GM12874 (cell line): ENCODE results near the gene UTF1.

Experiments used
- TF ChIP-seq, protein P1 (sequence below): IDR thresholded peaks from 2 replicates; pipeline ENCODE4 v1.5.1; 2011; ENCODE audit warnings: low read depth, mild to moderate bottlenecking, control low read depth, low read length, moderate library complexity; ENCODE audit not compliant: insufficient read depth

Gene UTF1

DNA sequence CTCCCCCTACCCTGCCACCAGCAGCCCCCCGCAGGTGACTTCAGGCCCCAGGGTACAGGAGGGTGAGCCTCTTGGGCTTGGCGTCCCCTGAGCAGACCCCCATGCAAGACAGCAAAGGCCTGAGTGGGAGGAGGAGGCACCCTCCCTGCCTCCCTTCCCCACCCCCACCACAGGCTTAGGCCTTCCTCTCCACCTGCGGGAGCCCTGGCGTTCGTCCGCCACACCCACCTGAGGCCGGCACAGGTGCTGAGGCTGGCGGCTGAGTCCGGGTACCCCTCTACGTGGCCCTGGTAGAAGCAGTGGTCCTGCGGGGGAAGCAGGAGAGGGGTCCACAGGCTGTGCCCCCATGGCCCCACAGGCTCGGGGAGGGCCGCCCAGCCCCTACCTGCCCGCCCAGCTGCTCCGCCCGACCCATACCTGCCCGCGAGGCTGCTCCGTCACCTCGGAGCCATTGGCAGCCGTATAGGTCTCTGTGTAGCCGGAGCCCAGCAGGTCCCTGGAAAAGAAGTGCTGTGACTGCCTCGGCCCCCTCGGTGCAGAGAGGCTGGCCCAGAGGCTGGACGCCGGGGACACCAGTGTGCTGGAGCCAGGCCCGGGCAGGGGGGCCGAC, 43.6 kb downstream of the UTF1 start:
- TF ChIP-seq, protein P1, sequence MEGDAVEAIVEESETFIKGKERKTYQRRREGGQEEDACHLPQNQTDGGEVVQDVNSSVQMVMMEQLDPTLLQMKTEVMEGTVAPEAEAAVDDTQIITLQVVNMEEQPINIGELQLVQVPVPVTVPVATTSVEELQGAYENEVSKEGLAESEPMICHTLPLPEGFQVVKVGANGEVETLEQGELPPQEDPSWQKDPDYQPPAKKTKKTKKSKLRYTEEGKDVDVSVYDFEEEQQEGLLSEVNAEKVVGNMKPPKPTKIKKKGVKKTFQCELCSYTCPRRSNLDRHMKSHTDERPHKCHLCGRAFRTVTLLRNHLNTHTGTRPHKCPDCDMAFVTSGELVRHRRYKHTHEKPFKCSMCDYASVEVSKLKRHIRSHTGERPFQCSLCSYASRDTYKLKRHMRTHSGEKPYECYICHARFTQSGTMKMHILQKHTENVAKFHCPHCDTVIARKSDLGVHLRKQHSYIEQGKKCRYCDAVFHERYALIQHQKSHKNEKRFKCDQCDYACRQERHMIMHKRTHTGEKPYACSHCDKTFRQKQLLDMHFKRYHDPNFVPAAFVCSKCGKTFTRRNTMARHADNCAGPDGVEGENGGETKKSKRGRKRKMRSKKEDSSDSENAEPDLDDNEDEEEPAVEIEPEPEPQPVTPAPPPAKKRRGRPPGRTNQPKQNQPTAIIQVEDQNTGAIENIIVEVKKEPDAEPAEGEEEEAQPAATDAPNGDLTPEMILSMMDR, result no peak

DNA sequence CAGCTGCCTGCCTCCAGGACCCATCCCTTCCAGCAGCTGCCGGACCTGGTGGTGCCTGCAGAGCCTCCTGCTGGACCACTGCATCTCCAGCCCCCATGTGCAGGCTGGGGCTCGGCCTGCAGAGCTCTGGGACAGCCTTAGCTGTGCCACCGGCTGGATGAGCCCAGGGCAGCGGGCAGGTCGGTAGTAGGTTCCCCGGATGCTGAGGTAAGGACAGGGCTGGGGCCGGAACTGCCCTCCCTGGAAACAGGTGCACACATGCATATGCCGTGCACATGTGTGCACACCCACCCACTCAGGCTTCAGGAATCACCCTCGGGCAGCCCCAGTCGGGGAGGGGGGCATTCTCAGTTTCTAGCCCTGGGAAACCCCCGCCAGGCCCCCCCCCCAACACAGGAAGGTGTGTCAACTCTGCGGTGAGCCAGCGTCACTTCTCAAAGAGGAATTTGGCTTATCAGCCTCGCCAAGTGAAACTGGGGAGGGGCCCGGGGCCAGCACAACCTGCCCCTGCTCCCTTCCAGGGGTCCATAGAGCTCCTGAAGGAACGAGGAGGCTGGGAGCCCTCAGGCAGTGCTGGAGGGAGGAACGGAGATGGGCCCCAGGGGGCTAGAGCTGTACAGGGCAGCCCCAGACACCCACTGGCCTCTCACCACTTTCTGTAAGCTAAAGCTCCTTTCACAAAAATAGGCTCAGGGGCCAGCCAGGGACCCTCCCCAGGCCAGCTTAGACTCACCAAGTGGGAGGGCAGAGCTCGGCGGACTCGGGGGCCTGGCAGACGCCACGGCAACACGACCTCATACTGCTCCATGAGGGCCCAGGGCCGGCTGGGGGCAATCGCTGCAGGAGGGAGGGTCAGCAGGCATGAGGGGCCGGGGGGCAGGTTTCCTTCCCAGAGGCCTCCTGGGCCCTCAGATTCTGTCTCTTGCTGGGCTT, 45.0 kb downstream of the UTF1 start:
- TF ChIP-seq, protein P1, result no peak

DNA sequence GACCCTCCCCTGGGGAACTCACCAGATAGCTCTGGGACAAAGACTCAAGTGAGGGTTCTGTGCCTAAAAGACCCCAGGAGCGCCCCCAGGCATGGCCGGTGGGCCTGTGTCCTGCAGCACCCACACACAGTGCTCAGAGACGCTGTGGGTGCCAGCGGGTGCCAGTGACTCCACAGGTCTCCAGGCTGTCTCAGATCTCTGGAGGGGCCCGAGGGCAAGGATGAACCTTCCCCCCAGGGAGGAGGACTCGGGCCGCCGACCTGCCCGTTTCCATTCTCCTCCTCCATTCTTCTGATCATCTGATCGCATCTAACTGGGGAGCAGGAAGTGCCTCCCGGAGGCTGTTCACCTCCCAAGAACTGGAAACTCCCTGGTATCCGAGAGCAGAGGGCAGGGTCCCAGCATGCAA, 45.7 kb downstream of the UTF1 start:
- TF ChIP-seq, protein P1, result peak; percentile 68

DNA sequence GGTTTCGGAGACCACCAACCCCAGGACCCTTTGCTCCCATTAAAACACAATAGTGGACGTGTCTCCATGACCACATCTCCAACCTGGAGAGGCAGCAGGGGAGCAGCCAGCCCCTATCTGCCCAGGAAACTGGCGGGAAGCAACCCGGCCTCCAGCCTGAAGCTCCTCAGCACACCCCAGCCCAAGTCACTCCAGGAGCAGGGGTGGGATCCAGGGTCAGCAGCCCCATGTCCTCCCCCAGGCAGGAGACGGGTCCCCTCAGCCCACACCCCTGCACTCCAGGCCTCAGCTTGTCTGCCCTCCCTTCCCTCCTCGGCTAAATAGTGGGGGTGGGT, 46.0 kb downstream of the UTF1 start:
- TF ChIP-seq, protein P1, result no peak

DNA sequence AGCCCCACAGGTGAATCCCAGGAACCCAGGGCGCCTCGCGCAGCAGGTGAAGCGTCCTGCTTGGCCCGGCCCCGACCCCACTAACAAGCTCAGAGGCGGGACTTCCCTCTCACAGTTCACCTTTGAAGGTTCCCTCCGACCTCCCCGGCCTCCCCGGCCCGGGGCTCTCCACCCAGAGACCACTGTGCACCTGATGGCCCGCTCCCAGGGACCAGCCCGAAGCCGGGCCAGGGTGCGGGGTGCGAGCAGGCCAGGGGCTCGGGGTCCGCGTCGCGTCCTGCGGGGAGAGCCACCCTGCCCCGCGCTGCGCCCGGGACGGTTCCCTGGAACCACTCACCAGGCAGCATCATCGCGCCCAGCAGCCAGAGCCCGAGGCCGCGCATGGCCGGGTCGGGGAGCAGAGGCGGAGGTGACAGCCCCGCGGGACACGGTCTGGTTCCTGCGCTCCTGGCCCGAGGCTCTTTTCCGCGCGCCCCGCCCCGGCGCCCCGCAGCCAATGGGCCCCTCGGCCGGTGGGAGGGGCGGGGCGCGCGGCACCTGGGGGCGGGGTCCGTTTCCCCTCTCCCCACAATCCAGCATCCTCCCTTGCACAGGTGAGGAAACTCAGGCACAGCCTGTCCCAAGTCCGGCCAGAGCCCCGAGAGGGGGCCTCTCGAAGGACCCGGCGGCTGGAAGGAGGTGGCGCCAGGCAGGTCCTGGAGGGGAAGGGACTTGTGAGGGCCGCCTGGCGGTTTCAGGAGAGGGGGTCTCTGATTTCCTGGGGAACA, 46.6 kb downstream of the UTF1 start, which contains the start of gene ADAM8:
Gene ADAM8, minus strand, starts transcription at position 434 of the 767 bp plus-strand sequence. Its CDS starts 51 bp downstream, at position 383.
- TF ChIP-seq, protein P1, result no peak

DNA sequence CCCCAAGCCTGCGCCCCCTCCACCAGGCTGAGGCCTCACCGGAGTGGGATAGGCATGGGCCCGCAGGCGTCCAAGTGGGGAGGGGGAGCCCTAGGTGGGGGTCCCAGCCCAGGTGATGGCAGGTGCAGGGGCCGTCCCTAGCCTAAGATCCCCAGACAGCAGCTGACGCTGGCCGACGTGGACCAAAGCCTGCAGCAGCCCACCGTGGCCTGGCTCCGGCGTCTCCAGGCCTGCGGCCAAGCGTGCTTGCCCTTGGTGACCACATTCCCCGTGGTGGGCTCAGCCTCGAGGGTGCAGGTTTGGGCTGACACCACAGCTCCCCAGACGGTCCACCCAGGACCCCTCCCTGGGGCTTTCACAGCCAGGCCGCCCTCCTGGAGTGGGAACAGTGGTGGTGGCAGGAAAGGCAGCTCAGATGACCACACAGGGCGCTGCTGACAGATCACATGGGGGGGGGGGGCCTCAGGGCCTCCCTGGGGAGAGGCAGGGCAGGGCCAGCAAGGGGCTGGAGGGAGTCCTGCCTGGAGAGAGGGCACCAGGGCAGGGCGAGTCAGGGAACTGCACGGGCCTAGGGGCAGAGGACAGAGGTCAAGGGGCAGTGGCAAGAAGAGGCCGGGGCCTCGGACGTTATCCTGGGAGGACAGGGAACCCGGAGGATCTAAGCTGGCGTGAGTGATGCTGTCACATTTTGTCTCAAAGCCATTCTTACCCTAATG, 47.4 kb downstream of the UTF1 start:
- TF ChIP-seq, protein P1, result no peak

DNA sequence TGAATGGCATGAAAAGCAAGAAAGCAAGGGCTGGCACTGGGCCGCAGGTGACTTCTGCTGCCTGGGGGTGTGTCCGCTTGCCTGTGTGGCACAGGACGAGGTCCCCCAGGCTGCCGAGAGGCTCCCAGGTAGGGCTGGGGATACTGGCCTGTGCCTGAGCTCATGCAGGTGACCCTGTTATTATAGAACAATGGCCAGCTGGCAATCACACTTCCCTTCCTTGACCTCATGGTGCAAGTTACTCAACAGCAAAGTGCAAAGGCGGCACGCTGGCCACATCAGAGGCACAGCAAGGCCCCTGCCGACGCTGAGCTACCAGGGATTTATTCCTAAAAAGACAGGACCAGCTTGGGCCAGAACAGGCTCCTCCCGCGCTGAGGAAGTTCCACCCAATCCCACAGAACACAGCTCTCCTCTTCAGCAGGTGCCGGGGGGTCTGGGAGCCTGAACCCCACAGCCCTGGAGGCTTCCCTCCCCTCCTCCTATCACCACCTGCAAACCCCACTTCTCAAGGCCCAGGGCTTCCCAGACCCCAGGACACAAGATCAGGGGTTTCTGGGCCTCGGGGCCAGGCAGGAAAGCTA, 48.1 kb downstream of the UTF1 start:
- TF ChIP-seq, protein P1, result no peak
